ENCODE measurements around the gene TMEM217.

DNA sequence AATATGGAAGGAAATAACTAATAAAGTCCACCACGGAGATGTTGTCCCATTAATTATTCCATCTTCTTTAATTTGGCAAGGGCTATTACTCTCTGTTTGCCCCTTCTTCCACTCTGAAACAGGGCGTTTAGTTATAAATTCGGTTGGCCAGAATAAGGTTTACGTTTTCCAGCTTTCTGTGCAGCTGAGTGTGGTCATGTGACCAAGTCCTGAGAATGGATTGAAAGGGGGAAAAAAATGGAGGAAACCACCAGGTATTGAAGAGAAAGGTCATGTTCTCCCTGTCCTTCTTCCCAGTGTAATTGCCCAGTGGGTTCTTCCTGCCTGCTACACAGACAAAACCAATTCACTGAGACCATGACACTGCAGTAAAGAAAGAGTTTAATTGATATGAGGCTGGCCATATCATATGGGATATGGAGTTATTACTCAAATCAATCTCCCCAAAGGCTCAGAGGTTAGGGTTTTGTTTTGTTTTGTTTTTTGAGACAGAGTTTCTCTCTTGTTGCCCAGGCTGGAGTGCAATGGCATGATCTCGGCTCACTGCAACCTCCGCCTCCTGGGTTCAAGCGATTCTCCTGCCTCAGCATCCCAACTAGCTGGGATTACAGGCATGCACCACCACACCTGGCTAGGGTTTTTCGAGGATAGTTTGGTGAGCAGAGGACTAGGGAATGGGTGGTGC is 14.7 kb downstream of the TMEM217 start:
- TF ChIP-seq, protein P1, sequence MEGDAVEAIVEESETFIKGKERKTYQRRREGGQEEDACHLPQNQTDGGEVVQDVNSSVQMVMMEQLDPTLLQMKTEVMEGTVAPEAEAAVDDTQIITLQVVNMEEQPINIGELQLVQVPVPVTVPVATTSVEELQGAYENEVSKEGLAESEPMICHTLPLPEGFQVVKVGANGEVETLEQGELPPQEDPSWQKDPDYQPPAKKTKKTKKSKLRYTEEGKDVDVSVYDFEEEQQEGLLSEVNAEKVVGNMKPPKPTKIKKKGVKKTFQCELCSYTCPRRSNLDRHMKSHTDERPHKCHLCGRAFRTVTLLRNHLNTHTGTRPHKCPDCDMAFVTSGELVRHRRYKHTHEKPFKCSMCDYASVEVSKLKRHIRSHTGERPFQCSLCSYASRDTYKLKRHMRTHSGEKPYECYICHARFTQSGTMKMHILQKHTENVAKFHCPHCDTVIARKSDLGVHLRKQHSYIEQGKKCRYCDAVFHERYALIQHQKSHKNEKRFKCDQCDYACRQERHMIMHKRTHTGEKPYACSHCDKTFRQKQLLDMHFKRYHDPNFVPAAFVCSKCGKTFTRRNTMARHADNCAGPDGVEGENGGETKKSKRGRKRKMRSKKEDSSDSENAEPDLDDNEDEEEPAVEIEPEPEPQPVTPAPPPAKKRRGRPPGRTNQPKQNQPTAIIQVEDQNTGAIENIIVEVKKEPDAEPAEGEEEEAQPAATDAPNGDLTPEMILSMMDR (IDR thresholded peaks at IDR 0.05), result no peak
- TF ChIP-seq POLR2AphosphoS5 (IDR thresholded peaks at IDR 0.05) (no peak), POLR2A (IDR thresholded peaks at IDR 0.05) (no peak)
